MV-4-11 (cell line): ENCODE measurements around the gene SUSD1.

Experiments
- DNase-seq: peaks from one replicate; lab custom pipeline; 2025; lab: John Stamatoyannopoulos, UW

Gene SUSD1

DNA sequence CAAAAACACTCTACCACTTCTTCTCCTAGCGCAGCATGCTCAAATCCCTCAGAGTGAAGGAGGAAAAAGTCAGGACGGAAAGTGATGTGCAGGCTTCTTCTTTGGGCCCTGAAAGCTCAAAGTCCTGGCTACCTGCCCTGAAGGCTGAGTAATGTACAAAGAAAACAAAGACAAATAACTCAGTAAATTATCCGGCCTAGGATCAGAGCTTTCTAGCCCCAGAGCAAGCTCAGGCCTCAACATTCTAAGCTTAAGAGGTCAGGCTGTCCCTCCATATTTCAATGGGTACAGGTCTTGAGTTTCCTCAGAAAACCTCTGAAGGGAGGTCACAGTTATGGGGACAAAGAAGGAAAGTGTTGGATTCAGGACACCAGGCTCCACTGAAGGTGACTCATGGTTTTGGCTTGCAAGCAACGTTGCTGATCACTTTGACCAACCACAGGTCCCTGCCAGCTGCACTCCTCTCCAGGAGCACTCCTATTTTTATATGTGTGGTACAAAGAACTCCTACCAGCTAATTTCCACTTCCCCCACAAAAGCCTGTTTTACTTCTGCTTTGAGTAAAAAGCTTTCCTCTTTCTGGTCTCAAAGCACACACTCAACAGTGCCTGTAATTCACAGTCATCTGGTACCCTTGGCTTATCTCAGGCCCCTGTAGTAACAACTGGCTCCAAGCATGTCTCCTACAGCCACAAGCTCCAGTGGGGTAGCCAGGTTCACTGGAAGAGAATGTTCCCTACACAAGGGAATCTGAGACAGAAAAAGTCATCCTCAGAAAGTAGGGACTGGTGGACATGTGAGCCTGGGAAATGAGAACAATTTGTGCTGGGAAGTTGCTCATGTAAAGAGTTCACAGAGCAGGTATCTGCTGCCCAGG is 162.8 kb downstream of the SUSD1 start:
- peak; percentile 100 for DNase-seq

DNA sequence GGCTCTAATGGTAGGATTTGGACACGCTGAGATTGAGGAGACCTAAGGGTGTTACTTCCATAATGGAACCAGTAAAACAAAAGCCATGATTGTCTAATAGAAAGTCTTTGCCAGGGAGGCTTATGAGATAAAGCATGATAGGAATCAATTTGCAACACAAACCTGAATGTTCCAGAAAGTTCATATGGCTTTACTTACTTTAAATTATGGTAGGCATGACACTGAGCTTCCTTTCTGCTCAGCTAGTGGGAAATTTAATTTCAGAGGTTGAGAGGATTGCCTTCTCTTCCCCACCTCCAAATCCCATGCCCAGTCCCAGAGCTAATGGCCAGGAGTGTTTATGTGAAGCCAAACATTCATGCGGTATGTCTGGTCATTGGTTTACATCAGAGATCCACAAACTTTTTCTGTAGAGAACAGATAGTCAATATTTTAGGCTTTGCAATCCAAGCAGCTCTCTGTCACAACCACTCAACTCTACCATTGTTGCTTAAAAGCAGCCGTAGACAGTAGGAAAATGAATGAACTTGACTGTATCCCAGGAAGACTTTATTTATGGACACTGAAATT is 164.0 kb downstream of the SUSD1 start:
- DNase-seq, result no peak

GRCh38 chr9:112010537-112010936 is 164.6 kb downstream of the SUSD1 start:
- no peak for DNase-seq

DNA sequence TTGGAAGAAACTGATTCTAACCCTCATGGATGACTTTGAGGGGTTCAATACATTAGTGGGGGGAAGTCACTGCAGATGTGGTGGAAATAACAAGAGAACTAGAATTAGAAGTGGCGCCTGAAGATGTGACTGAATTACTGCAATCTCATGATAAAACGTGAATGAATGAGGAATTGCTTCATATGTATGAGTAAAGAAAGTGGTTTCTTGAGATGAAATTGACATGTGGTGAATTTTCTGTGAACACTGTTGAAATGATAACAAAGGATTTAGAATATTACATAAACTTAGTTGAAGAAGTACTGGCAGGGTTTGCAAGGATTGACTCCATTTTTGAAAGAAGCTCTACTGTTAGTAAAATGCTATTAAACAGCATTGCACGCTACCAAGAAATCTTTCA is 165.4 kb downstream of the SUSD1 start:
- peak; percentile 93 for DNase-seq

DNA sequence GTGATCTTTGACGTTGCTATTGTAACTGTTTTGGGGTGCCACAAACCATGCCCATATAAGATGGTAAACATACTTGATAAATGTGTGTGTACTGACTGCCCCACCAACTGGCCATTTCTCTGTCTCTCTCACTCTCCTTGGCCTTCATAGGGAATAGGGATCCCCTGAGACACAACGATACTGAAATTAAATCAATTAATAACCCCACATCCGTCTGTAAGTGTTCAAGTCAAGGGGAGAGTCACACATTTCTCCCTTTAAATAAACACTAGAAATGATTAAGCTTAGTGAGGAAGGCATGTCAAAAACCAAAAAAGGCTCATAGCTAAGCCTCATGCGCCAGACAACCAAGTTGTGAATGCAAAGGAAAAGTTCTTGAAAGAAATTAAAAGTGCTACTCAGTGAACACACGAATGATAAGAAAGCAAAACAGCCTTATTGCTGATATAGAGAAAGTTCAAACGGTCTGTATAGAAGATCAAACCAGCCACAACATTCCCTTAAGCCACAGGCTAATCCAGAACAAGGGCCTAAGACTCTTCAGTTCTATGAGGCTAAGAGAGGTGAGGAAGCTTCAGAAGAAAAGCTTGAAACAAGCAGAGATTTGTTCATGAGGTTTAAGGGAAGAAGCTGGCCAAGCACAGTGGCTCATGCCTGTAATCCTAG is 167.4 kb downstream of the SUSD1 start:
- no peak for DNase-seq

DNA sequence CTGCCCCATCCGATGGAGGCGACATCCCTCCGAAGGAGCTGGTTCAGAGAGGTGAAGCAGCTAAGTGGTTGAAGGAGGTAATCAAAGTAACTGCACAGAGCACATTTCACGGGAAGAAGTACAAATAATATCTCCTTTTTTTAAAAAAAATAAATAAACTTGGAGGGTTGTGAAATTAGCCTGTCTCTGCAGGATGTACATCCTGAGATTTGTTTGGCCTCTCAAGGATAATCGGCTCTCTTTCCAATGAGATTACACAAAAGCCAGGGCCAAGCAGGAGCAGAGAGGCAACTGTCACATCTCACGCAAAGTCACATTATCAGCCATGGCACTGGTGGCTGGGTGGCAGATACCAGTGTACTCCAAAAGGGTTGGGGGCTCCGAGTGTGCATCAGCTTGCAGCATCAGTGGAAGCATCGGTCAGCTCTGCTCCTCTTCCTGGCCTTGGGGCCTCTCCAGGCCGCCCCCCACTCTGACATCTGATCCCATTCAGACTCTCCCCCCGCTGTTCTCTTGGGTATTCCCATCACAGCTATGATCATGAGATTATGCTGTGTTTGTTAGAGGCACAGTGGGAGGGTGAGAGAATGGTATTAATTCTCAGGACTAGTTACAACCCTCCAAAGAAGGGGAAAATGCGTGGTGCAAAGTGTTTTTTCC is 168.6 kb downstream of the SUSD1 start:
- no peak for DNase-seq

DNA sequence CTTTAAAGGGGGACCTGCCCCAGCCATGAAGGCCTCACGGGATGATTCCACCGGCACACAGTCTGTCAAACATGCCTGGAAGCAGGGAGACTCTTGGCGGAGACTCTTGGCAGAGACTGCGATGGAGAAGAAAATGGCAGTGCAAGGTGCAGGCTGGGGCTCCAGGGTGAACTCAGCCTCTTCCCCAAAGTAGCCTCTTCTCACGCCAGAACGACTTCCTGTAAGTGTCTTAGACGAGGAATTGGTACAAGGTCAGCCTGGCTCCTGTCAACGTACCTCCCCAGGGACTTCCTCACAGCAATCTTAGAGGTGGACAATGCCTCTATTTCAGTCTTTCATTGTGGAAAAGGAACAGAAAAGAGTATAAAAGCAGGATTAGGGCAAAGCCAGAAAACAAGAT is 169.2 kb downstream of the SUSD1 start:
- DNase-seq, result peak; percentile 48

DNA sequence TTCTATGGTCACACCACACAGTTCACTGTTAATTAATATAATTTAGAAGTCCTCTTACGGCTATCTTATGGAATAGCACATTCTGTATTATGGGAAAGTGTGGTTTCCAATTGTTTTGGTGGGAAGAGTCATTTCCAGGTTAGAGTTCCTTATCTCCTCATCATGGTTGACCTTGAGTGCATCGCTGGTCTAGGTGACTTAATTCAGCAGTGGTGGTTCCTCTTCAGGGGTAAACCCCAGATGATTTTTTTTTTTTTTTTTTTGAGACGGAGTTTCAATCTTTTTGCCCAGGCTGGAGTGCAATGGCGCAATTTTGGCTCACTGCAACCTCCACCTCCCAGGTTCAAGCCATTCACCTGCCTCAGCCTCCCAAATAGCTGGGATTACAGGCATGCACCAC is 171.6 kb downstream of the SUSD1 start:
- no peak for DNase-seq

- DNase-seq, result peak; percentile 41
These were observed 172.1 kb downstream of the SUSD1 start for GRCh38 chr9:112002847-112003457.

DNA sequence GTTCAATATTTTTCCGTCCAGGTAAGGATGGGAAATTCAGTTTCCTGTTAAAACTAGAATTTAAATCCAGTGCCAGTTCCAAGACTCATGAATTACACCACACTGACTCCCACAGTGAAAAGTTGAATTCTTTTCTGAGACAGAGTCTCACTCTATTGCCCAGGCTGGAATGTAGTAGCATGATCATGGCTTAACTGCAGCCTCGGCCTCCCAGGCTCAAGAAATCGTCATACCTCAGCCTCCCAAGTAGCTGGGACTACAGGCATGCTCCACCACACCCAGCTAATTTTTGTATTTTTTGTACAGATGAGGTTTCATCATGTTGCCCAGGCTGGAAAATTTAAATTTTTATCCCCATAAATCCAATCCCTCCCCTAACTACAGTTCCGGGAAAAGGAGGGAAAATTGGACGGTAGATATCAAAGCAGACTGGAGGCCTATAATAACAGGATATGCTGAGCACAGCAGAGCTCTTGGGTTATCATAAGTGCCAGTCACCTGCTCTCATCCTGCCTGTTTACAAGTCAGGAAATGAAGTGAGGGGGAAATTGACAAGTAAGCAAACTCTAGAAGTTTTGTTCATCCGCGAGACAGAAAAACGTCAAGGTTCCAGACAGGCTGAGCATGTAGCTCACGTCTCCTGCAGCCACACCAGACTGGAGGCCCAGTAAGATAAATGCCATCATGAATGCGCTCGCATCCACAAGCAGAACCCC is 172.8 kb downstream of the SUSD1 start:
- DNase-seq, result no peak

- DNase-seq, result no peak
These were observed 174.4 kb downstream of the SUSD1 start for GRCh38 chr9:112000743-112001142.

DNA sequence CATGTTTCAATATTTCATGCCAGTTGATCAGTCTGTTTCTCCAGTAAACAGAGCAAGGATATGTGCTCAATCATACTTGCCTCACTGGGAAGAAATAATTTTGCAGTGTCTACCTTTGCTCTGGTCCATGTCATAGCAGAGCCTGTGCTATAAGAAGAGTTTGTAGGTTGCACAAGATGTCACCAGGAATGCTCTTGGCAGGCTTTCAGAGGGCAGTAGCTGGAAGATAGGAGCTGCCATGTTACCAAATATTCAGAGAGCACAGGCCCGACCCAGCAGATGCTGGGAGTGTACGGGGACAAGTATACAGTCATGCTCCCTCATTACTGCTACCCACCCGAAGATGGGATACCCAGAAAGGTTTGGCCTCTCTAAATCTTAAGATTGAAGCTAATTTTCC is 175.8 kb downstream of the SUSD1 start:
- DNase-seq, result no peak

- no peak for DNase-seq
These were observed 177.3 kb downstream of the SUSD1 start for GRCh38 chr9:111997831-111998230.

DNA sequence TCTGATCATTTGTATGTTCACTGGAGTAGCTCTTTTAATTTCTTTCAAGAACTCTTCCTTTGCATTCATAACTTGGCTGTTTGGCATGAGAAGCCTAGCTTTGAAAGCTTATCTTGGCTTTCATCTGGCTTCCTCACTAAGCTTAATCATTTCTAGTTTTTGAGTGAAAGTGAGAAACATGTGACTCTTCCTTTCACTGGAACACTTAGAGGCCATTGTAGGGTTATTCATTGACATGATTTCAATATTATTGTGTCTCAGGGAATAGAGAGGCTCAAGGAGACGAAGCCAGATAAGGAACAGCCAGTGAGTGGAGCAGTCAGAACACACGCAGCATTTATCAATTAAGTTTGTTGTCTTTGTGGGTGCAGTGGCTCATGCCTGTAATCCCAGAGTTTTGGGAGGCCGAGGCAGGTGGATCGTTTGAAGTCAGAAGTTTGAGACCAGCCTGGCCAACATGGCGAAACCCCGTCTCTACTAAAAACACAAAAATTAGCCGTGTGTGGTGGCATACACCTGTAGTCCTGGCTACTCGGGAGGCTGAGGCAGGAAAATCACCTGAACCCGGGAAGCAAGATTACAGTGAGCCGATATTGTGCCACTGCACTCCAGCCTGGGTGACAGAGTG is 180.2 kb downstream of the SUSD1 start:
- DNase-seq, result no peak

DNA sequence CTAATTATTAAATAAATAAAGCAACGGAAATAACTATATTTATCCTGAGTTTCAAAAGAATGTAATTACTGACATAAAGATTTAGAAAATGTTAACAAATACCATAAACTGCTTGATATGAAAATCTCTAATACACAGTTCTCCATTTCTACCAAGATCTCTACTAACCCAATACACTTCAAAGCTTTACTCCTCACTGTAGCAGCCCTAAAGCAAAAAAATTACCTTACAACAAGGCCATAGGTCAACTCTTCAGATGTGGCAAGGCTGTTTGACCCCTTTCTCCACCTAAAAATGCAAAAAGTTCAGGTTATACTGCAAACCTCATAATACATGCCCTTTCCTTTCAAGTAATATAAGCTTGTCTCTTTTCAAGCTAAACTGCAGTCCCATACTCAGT is 181.8 kb downstream of the SUSD1 start:
- no peak for DNase-seq

GRCh38 chr9:111992523-111992922 is 182.6 kb downstream of the SUSD1 start:
- no peak for DNase-seq

- no peak for DNase-seq
These were observed 183.9 kb downstream of the SUSD1 start for GRCh38 chr9:111991179-111991578.
